Osteoblast (primary cell): ENCODE data around the gene NRTN. TPM values are rescaled to one million over a fixed set of nuclear protein-coding genes. Genes with fewer than 3 reads are reported as not detected.
A peak's percentile ranks its signal among the peaks of the same experiment; 100 is the strongest.
"Not testable (repeated sequence)": the region's sequence is repeated elsewhere in the genome, so short reads cannot be mapped to it uniquely, and the experiment has no call there.

ENCODE experiments used
- DNase-seq: peaks from one replicate; pipeline ENCODE4 v3.0.0; 2011; ENCODE audit warnings: low spot score, mixed read lengths; ENCODE audit not compliant: insufficient read length; ENCODE audit errors: missing footprints
- H2AFZ ChIP-seq: 2 replicates; pipeline ENCODE4 v1.6.0; 2011; ENCODE audit warnings: mild to moderate bottlenecking, low read length
- H3K27ac ChIP-seq: 2 replicates; pipeline ENCODE4 v1.5.1; 2011; ENCODE audit warnings: mild to moderate bottlenecking, low read depth, low read length, moderate library complexity
- H3K27me3 ChIP-seq: 2 replicates; pipeline ENCODE4 v1.6.0; 2012; ENCODE audit warnings: mild to moderate bottlenecking, control low read depth, inconsistent platforms, low read length, moderate library complexity; ENCODE audit not compliant: insufficient read depth
- H3K36me3 ChIP-seq: 2 replicates; pipeline ENCODE4 v1.5.1; 2011; ENCODE audit warnings: mild to moderate bottlenecking, low read length, control low read depth, moderate library complexity; ENCODE audit not compliant: insufficient read depth
- H3K4me1 ChIP-seq: 2 replicates; pipeline ENCODE4 v1.5.1; 2011; ENCODE audit warnings: mild to moderate bottlenecking, low read length, control low read depth, moderate library complexity; ENCODE audit not compliant: insufficient read depth
- H3K4me2 ChIP-seq: 2 replicates; pipeline ENCODE4 v1.6.0; 2011; ENCODE audit warnings: mild to moderate bottlenecking, low read length; ENCODE audit not compliant: insufficient read depth
- H3K4me3 ChIP-seq: fragments of 200-600 bp; sonication (generic); 3 replicates; pipeline ENCODE4 v1.5.1; 2012; ENCODE audit warnings: mild to moderate bottlenecking, low read length, inconsistent platforms; ENCODE audit not compliant: insufficient read depth
- H3K79me2 ChIP-seq: 2 replicates; pipeline ENCODE4 v1.6.0; 2012; ENCODE audit warnings: mild to moderate bottlenecking, low read length, control low read depth, inconsistent platforms; ENCODE audit not compliant: insufficient read depth
- H3K9me3 ChIP-seq: 2 replicates; pipeline ENCODE4 v1.5.1; 2011; ENCODE audit warnings: low read depth, low read length, control low read depth
- H4K20me1 ChIP-seq: 2 replicates; pipeline ENCODE4 v1.6.0; 2012; ENCODE audit warnings: mild to moderate bottlenecking, low read length, control low read depth; ENCODE audit not compliant: insufficient read depth
- total RNA-seq: library from RNA; depleted of rRNA; stranded (reverse); fragments of >200 nt; gene quantifications from 2 replicates; pipeline ENCODE4 v1.2.3, GENCODE V29; 2012
- TF ChIP-seq, protein P1 (sequence below): IDR thresholded peaks from 2 replicates; pipeline ENCODE4 v1.5.1; 2011; ENCODE audit warnings: mild to moderate bottlenecking, low read depth, low read length, moderate library complexity; ENCODE audit errors: extremely low read depth

The NRTN gene
- total RNA-seq, 1 donor = not detected

DNA sequence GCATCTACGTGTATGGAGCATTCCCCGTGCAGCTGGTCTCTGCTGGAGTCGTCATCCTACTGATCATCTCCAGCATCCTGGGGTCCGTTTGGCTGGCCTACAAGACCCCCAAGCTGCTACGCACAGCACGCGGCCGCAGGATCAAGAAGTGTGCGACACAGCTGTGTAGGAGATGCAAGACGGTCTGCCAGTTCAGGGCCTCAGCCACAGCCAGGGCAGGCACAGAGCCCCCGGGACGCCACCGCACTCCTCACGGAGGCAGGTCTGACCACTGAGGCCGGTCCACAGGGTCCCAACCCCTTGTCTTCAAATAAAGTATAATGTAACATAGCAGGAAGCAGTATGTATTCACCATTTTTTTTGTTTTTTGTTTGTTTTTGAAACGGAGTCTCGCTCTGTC lies 26.5 kb upstream of the NRTN start:
- Histone ChIP-seq H3K4me2 (no peak overlapping the region), H3K9me3 (no peaks in the 10 kb centered on the region), H3K79me2 (no peaks in the 10 kb centered on the region), H2AFZ (no peak overlapping the region), H4K20me1 (no peaks in the 10 kb centered on the region), H3K4me1 (peaks cover 3% of the 10 kb centered on the region), H3K36me3 (no peaks in the 10 kb centered on the region), H3K27ac (no peak overlapping the region), H3K27me3 (no peaks in the 10 kb centered on the region), H3K4me3 (no peak overlapping the region)
- DNase-seq = peak; percentile 19
- TF ChIP-seq, protein P1, sequence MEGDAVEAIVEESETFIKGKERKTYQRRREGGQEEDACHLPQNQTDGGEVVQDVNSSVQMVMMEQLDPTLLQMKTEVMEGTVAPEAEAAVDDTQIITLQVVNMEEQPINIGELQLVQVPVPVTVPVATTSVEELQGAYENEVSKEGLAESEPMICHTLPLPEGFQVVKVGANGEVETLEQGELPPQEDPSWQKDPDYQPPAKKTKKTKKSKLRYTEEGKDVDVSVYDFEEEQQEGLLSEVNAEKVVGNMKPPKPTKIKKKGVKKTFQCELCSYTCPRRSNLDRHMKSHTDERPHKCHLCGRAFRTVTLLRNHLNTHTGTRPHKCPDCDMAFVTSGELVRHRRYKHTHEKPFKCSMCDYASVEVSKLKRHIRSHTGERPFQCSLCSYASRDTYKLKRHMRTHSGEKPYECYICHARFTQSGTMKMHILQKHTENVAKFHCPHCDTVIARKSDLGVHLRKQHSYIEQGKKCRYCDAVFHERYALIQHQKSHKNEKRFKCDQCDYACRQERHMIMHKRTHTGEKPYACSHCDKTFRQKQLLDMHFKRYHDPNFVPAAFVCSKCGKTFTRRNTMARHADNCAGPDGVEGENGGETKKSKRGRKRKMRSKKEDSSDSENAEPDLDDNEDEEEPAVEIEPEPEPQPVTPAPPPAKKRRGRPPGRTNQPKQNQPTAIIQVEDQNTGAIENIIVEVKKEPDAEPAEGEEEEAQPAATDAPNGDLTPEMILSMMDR = no peak

DNA sequence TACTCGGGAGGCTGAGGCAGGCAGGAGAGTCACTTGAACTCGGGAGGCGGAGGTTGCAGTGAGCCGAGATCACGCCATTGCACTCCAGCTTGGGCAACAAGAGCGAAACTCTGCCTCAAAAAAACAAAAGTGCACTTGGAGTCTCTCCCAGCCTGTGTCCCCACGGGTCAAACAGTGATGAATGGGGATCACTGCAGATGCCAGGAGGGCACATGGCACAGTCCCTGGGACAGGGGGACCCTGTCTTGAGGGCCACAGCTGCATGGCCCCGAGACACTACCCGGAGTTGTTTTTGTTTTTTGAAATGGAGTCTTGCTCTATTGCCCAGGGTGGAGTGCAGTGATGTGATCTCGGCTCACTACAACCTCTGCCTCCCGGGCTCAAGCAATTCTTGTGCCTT lies 24.0 kb upstream of the NRTN start:
- H3K36me3 ChIP-seq, H3K4me3 ChIP-seq, H3K4me2 ChIP-seq, H4K20me1 ChIP-seq, H2AFZ ChIP-seq, H3K27ac ChIP-seq, H3K27me3 ChIP-seq, H3K9me3 ChIP-seq, H3K4me1 ChIP-seq, DNase-seq, H3K79me2 ChIP-seq: not testable (repeated sequence)

DNA sequence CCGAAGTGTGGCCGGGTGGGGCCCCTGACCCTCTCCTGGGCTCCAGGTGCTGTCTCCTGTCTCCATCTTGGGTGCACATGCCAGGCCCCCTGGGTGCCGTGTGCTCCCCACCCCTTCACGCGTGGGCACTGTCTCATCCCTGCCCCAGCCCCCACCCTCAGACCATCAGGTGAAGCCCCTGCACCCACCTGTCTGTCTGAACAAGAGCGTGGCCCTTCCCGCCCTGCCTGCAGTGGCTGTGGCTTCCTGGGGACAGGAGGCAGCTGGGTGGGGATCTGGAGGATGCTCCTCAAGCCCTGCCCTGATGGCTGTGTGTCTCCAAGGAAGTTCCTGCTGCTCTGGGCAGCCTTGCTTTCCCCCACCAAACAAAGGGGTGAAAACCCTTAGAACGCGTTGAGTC lies 22.5 kb upstream of the NRTN start:
- peak; percentile 78 for DNase-seq
- Histone ChIP-seq H3K4me1 (no peaks in the 10 kb centered on the region), H3K4me2 (no peak overlapping the region), H3K27ac (no peak overlapping the region), H2AFZ (no peak overlapping the region), H4K20me1 (no peaks in the 10 kb centered on the region), H3K27me3 (no peaks in the 10 kb centered on the region), H3K9me3 (no peaks in the 10 kb centered on the region), H3K36me3 (peaks cover 12% of the 10 kb centered on the region), H3K4me3 (no peak overlapping the region), H3K79me2 (no peaks in the 10 kb centered on the region)
- TF ChIP-seq, protein P1 = no peak

DNA sequence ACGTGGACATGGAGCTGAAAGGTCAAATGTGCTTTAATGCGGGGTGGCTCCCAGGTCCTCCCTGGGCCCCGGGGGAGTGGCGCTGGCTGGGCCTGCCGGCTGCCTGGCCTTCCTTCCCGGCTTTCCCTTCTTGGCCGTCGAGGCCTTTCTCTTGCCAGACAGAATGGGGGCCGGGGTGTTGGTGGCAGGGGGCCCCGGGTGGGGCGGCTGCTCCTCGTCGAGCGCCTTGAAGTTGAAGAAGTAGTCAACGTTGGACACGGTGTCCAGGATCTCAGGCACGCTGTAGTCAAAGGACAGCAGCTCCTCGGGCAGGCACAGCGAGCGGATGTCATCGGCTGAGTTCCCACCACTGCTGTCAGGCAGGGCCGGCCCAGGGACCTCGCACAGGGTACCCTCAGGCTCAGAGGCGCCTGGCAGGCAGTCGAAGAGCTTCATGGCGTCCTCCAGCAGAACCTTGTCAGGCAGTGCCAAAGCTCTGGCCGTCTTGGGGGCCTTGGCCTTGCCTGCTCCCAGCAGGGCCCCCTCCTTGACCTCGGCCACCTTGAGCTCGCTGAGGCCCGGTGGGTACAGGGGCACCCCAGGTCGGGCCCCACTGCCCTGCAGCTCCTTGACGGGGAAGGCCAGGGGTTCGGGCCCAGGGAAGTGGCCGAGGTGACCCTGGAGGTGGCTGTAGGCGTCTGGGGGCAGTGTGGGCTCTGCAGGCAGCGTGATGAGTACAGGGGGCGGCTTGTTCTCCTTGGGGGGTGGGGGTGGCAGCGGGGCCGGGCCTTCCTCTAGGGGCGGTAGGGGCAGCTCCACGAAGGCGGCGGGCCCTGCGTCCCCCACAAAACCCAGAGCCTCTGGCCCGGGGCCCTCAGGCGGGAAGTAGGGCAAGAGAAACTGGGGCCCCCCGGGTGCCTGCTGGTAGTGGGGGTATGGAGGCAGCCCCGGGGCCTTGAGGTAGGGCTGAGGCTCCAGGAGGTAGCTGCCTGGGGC lies 21.6 kb upstream of the NRTN start:
- Histone ChIP-seq H3K79me2 (no peaks in the 10 kb centered on the region), H3K9me3 (no peaks in the 10 kb centered on the region), H4K20me1 (no peaks in the 10 kb centered on the region), H3K4me1 (no peaks in the 10 kb centered on the region), H2AFZ (no peak overlapping the region), H3K4me2 (no peak overlapping the region), H3K27me3 (no peaks in the 10 kb centered on the region), H3K27ac (no peak overlapping the region), H3K4me3 (no peak overlapping the region), H3K36me3 (peaks cover 20% of the 10 kb centered on the region)
- TF ChIP-seq, protein P1 = no peak
- peak; percentile 76 for DNase-seq
